OCI-LY7 (cell line): ENCODE data around the gene PTH2. TPM values are rescaled to one million over a fixed set of nuclear protein-coding genes. Genes with fewer than 3 reads are reported as not detected.

Experiments used
- BruUV-seq: library from RNA; stranded (reverse); fragments of 400-500 nt; replicated peaks from 2 replicates; lab custom pipeline; 2021; lab: Mats Ljungman, UMichigan
- CTCF ChIA-PET: fragments of 300-600 bp; sonication (Branson Sonifier 250); formaldehyde crosslinking; loops from one replicate; lab custom pipeline; 2022; ENCODE audit warnings: antibody characterized with exemption; ENCODE audit not compliant: unreplicated experiment; lab: Charles Lee
- POLR2A ChIA-PET: fragments of 300-600 bp; sonication (Branson Sonifier 250); formaldehyde crosslinking; loops from one replicate; lab custom pipeline; 2022; ENCODE audit warnings: antibody characterized with exemption; lab: Charles Lee
- DNase-seq: peaks from one replicate; pipeline ENCODE4 v3.0.0-alpha.2; 2015; ENCODE audit warnings: low spot score
- H2AFZ ChIP-seq: fragments of 200-600 bp; sonication (generic), shearing (Covaris generic); 2 replicates; pipeline ENCODE4 v1.6.1; 2014; ENCODE audit warnings: mild to moderate bottlenecking, antibody characterized with exemption, low read length, moderate library complexity
- H3K27ac ChIP-seq: fragments of 200-600 bp; sonication (generic); 2 replicates; pipeline ENCODE4 v1.5.1; 2014; ENCODE audit warnings: mixed run types, low read depth, mild to moderate bottlenecking, moderate library complexity, low read length, inconsistent platforms; ENCODE audit not compliant: poor library complexity, severe bottlenecking
- H3K36me3 ChIP-seq: fragments of 200-600 bp; sonication (generic); 2 replicates; pipeline ENCODE4 v1.6.1; 2014; ENCODE audit warnings: mild to moderate bottlenecking, antibody characterized with exemption, low read length, moderate library complexity, mixed read lengths; ENCODE audit not compliant: insufficient read depth
- H3K4me1 ChIP-seq: fragments of 200-600 bp; sonication (generic); 2 replicates; pipeline ENCODE4 v1.5.1; 2014; ENCODE audit warnings: mild to moderate bottlenecking, low read length; ENCODE audit not compliant: insufficient read depth, poor library complexity, severe bottlenecking
- H3K4me2 ChIP-seq: fragments of 200-600 bp; sonication (generic); 2 replicates; pipeline ENCODE4 v1.6.1; 2014; ENCODE audit warnings: mild to moderate bottlenecking, low read length
- H3K4me3 ChIP-seq: fragments of 200-600 bp; sonication (generic); 2 replicates; pipeline ENCODE4 v1.5.1; 2014; ENCODE audit warnings: mild to moderate bottlenecking, low read depth, low read length; ENCODE audit not compliant: poor library complexity, severe bottlenecking
- H3K79me2 ChIP-seq: fragments of 200-600 bp; sonication (generic); 2 replicates; pipeline ENCODE4 v1.6.1; 2016; ENCODE audit warnings: low read depth, mild to moderate bottlenecking, low read length, moderate library complexity, mixed read lengths; ENCODE audit not compliant: insufficient read depth
- H3K9me2 ChIP-seq: fragments of 200-600 bp; sonication (generic); 2 replicates; pipeline ENCODE4 v1.6.1; 2016; ENCODE audit warnings: mild to moderate bottlenecking, low read length, mixed read lengths; ENCODE audit not compliant: insufficient read depth
- H3K9me3 ChIP-seq: fragments of 200-600 bp; sonication (generic); 2 replicates; pipeline ENCODE4 v1.6.1; 2014; ENCODE audit warnings: mild to moderate bottlenecking, mixed run types, low read length, mixed read lengths
- H4K20me1 ChIP-seq: fragments of 200-600 bp; sonication (generic); 2 replicates; pipeline ENCODE4 v1.6.1; 2014; ENCODE audit warnings: mild to moderate bottlenecking, antibody characterized with exemption, low read length, moderate library complexity, mixed read lengths; ENCODE audit not compliant: insufficient read depth
- CTCF ChIP-seq: fragments of 200-600 bp; sonication (generic); conservative IDR thresholded peaks from 2 replicates; pipeline ENCODE4 v1.5.1; 2014; ENCODE audit warnings: mild to moderate bottlenecking, antibody characterized with exemption, low read length, moderate library complexity, mixed read lengths
- EZH2phosphoT487 ChIP-seq: fragments of 200-600 bp; sonication (generic); IDR thresholded peaks from 2 replicates; pipeline ENCODE4 v1.6.1; 2018; ENCODE audit warnings: low read depth, borderline replicate concordance, mild to moderate bottlenecking, mixed run types, antibody characterized with exemption, low read length, moderate library complexity, mixed read lengths
- intact Hi-C: fragments of 100-400 bp; cut with micrococcal nuclease; formaldehyde crosslinking; loops from one replicate; pipeline ENCODE4 v1.10.0; 2022; ENCODE audit not compliant: unreplicated experiment
- total RNA-seq, 2 experiments: library from RNA; depleted of rRNA in 1 of 2; stranded (reverse); fragments of >200 nt in 1 of 2; shearing (Covaris generic) in 1 of 2; gene quantifications; 2 replicates each; pipeline ENCODE4 v1.2.3, GENCODE V29; 2014 to 2022

The PTH2 gene
- total RNA-seq, 2 experiments from 2014 or later = 0.66 to 1.7 TPM

GRCh38 chr19:49456326-49456725 is 33.1 kb upstream of the PTH2 start:
- no TSS peak for BruUV-seq
- H3K36me3 ChIP-seq = peaks cover 40% of the 10 kb centered on the region
- H3K27ac ChIP-seq = no peak overlapping the region
- intact Hi-C loops = no loop called here
- ChIA-PET POLR2A (no interaction called here), CTCF (no interaction called here)
- no peaks in the 10 kb centered on the region for H3K9me2 ChIP-seq
- no peaks in the 10 kb centered on the region for H4K20me1 ChIP-seq
- no peak overlapping the region for H2AFZ ChIP-seq
- H3K4me2 ChIP-seq = no peak overlapping the region
- no peak overlapping the region for H3K4me3 ChIP-seq
- TF ChIP-seq EZH2phosphoT487 (no peak), CTCF (no peak)
- no peak for DNase-seq
- no peaks in the 10 kb centered on the region for H3K9me3 ChIP-seq
- H3K4me1 ChIP-seq = peaks cover 21% of the 10 kb centered on the region
- peaks cover 29% of the 10 kb centered on the region for H3K79me2 ChIP-seq

GRCh38 chr19:49455773-49456172 is 32.5 kb upstream of the PTH2 start:
- no peak for TF ChIP-seq EZH2phosphoT487
- TF ChIP-seq CTCF = no peak
- Histone ChIP-seq H3K9me2 (no peaks in the 10 kb centered on the region), H3K9me3 (no peaks in the 10 kb centered on the region), H4K20me1 (no peaks in the 10 kb centered on the region), H3K27ac (no peak overlapping the region), H3K4me1 (peaks cover 22% of the 10 kb centered on the region), H3K4me3 (no peak overlapping the region), H3K36me3 (peaks cover 39% of the 10 kb centered on the region), H2AFZ (no peak overlapping the region), H3K4me2 (no peak overlapping the region), H3K79me2 (peaks cover 35% of the 10 kb centered on the region)
- BruUV-seq = no TSS peak
- ChIA-PET CTCF (no interaction called here), POLR2A (no interaction called here)
- no peak for DNase-seq
- intact Hi-C loops = no loop called here

GRCh38 chr19:49453757-49454240 is 30.6 kb upstream of the PTH2 start:
- Histone ChIP-seq H3K4me1 (peaks cover 31% of the 10 kb centered on the region), H3K79me2 (peaks cover 44% of the 10 kb centered on the region), H4K20me1 (no peaks in the 10 kb centered on the region), H3K27ac (peak overlapping the region; percentile 92), H3K36me3 (peaks cover 37% of the 10 kb centered on the region), H3K9me3 (no peaks in the 10 kb centered on the region), H3K4me2 (peak overlapping the region; percentile 94), H3K4me3 (peak overlapping the region; percentile 93), H3K9me2 (no peaks in the 10 kb centered on the region), H2AFZ (no peak overlapping the region)
- intact Hi-C loops = loop anchor here (5.0 kb wide), 1 partner anchor 34 kb away; the partner anchor contains the start of gene RPL13A
- ChIA-PET POLR2A (interaction anchor here (0.6 to 1.1 kb wide), 5 partner anchors 10 to 873 kb away, joined by 3 to 7 read pairs (median 3); no protein-coding TSS in a partner anchor), CTCF (no interaction called here)
- peak; percentile 47 for DNase-seq
- TF ChIP-seq CTCF = no peak
- TSS peak; percentile 96 for BruUV-seq
